Ishikawa (cell line): ENCODE measurements around the gene ADSL.

ENCODE experiments used
- CREB1 ChIP-seq: IDR thresholded peaks from 2 replicates; pipeline ENCODE4 v1.6.1; 2012; ENCODE audit warnings: low read depth
- EP300 ChIP-seq: IDR thresholded peaks from 2 replicates; pipeline ENCODE4 v1.6.1; 2012; ENCODE audit warnings: borderline replicate concordance
- FOXM1 ChIP-seq: IDR thresholded peaks from 2 replicates; pipeline ENCODE4 v1.6.1; 2012; ENCODE audit warnings: low read depth, borderline replicate concordance
- MAX ChIP-seq: IDR thresholded peaks from 2 replicates; pipeline ENCODE4 v1.6.1; 2012
- RAD21 ChIP-seq: IDR thresholded peaks from 2 replicates; pipeline ENCODE4 v1.6.1; 2012; ENCODE audit warnings: low read depth
- REST ChIP-seq: IDR thresholded peaks from 2 replicates; pipeline ENCODE4 v1.6.1; 2012; ENCODE audit warnings: low read depth, mild to moderate bottlenecking
- TCF12 ChIP-seq: IDR thresholded peaks from 2 replicates; pipeline ENCODE4 v1.6.1; 2012; ENCODE audit warnings: low read depth
- USF1 ChIP-seq: IDR thresholded peaks from 2 replicates; pipeline ENCODE4 v1.6.1; 2012

GRCh38 chr22:40403651-40404050 is 57.4 kb downstream of the ADSL start:
- no peak for TF ChIP-seq RAD21
- no peak for TF ChIP-seq MAX
- no peak for TF ChIP-seq TCF12
- no peak for TF ChIP-seq EP300
- TF ChIP-seq REST = no peak
- TF ChIP-seq FOXM1 = no peak
- TF ChIP-seq USF1 = no peak
- TF ChIP-seq CREB1 = no peak
